GM12878 (cell line): ENCODE measurements around the gene RIT2.

Source experiments
- BCL11A ChIP-seq: IDR thresholded peaks from 2 replicates; pipeline ENCODE4 v1.6.1; 2011; ENCODE audit warnings: low read depth, low read length
- POLR2A ChIP-seq: IDR thresholded peaks from 2 replicates; pipeline ENCODE4 v1.6.1; 2011; ENCODE audit warnings: low read depth, mild to moderate bottlenecking, low read length

DNA sequence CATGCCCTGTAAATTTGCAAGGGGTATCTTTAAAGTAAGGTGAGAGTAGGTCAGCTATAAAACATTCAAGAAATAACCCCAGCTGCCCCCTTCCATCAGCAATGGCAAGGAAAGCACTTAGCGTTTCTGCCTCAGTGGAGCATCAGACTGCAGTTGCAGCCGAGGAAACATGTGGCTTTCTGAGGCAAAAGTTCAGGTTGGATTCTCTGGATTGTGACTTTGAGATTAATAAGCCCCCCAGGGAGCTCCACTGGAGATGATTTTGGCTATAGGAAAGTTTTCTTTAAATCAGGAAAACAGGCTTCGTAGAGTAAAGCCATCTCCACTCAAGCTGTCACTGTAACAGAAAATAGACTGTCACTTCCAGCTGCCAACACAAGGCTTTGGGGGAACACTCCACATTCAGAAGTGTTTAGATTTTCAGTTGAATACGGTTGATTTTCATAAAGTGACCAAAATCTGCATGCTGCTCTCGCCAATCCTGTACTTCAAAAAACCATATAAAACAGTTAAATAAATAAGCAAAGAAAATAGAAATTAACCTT lies 15.3 kb upstream of the RIT2 start:
- TF ChIP-seq BCL11A: no peak
- no peak for TF ChIP-seq POLR2A
